HG03039 (cell line): ENCODE data around the gene COX17.
"Not testable (repeated sequence)": the region's sequence is repeated elsewhere in the genome, so short reads cannot be mapped to it uniquely, and the experiment has no call there.

ENCODE experiments used
- ATAC-seq: cut with Tn5 transposase; IDR thresholded peaks from one replicate; pipeline ENCODE4 v1.9.1; 2021; ENCODE audit warnings: mild to moderate bottlenecking, moderate library complexity; ENCODE audit not compliant: unreplicated experiment

The COX17 gene

GRCh38 chr3:119676771-119677640, at the start of gene COX17:
Gene COX17, minus strand, starts transcription at chr3:119677406. Its CDS starts 96 bp downstream, at chr3:119677310.
- peak; percentile 84 for ATAC-seq

GRCh38 chr3:119726909-119727308, 49.7 kb upstream of the COX17 start:
- ATAC-seq: no peak

- no peak for ATAC-seq
Observed at GRCh38 chr3:119723022-119723421, 45.8 kb upstream of the COX17 start.

GRCh38 chr3:119717520-119717919, 40.3 kb upstream of the COX17 start:
- ATAC-seq: no peak

GRCh38 chr3:119716998-119717397, 39.8 kb upstream of the COX17 start:
- ATAC-seq: no peak

GRCh38 chr3:119715105-119715504, 37.9 kb upstream of the COX17 start:
- no peak for ATAC-seq

GRCh38 chr3:119703820-119704531, 26.8 kb upstream of the COX17 start:
- ATAC-seq: no peak

- ATAC-seq: peak; percentile 89
Observed at GRCh38 chr3:119702530-119703527, 25.6 kb upstream of the COX17 start, which contains the start of gene CFAP91. Gene CFAP91, plus strand, starts transcription at chr3:119703022. Its CDS starts 77 bp downstream, at chr3:119703099.

GRCh38 chr3:119700920-119701734, 23.9 kb upstream of the COX17 start:
- no peak for ATAC-seq

- peak; percentile 31 for ATAC-seq
Observed at GRCh38 chr3:119700269-119700919, 23.2 kb upstream of the COX17 start.

GRCh38 chr3:119697394-119697793, 20.2 kb upstream of the COX17 start:
- ATAC-seq: peak; percentile 50

GRCh38 chr3:119695480-119695879, 18.3 kb upstream of the COX17 start:
- ATAC-seq: no peak

GRCh38 chr3:119690043-119690656, 12.9 kb upstream of the COX17 start:
- no peak for ATAC-seq

- no peak for ATAC-seq
Observed at GRCh38 chr3:119683421-119683820, 6.2 kb upstream of the COX17 start.

- ATAC-seq: no peak
Observed at GRCh38 chr3:119681279-119681678, 4.1 kb upstream of the COX17 start.

GRCh38 chr3:119679874-119680273, 2.7 kb upstream of the COX17 start:
- no peak for ATAC-seq

- ATAC-seq: not testable (repeated sequence)
Observed at GRCh38 chr3:119678209-119678608, 1.0 kb upstream of the COX17 start.

- no peak for ATAC-seq
Observed at GRCh38 chr3:119677641-119677934, 382 bp upstream of the COX17 start.

GRCh38 chr3:119676020-119676419, 1.2 kb downstream of the COX17 start:
- ATAC-seq: no peak
